Glomerular visceral epithelial cell (primary cell): Measurements from ENCODE around the gene AR.

Source experiments
- DNase-seq: peaks from one replicate; pipeline ENCODE4 v3.0.0-alpha.2; 2016; ENCODE audit errors: extremely low spot score

Gene AR

GRCh38 chrX:67724359-67725110 is 180.7 kb downstream of the AR start:
- no peak for DNase-seq

DNA sequence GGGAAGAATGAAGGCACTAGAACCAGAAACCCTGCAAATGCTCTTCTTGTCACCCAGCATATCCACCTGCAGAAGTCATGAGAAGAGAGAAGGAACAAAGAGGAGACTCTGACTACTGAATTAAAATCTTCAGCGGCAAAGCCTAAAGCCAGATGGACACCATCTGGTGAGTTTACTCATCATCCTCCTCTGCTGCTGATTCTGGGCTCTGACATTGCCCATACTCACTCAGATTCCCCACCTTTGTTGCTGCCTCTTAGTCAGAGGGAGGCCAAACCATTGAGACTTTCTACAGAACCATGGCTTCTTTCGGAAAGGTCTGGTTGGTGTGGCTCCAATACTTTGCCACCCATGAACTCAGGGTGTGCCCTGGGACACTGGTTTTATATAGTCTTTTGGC is 181.7 kb downstream of the AR start:
- DNase-seq, result no peak

DNA sequence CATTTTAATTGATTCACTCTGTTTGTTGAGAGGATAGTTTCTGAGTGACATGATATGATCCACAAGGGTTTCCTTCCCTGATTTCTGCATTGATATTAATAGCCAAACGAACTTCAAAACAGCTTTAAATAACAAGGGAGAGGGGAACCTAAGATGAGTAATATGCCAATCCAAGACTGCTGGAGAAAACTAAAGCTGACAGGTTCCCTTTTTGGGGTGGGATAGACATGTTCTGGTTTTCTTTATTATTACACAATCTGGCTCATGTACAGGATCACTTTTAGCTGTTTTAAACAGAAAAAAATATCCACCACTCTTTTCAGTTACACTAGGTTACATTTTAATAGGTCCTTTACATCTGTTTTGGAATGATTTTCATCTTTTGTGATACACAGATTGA is 182.2 kb downstream of the AR start:
- no peak for DNase-seq

DNA sequence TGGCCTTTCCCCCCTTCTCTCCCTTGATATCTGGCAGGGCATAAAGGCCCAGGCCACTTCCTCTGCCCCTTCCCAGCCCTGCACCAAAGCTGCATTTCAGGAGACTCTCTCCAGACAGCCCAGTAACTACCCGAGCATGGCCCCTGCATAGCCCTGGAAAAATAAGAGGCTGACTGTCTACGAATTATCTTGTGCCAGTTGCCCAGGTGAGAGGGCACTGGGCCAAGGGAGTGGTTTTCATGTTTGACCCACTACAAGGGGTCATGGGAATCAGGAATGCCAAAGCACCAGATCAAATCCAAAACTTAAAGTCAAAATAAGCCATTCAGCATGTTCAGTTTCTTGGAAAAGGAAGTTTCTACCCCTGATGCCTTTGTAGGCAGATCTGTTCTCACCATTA is 183.8 kb downstream of the AR start:
- DNase-seq, result no peak

GRCh38 chrX:67730296-67730695 is 186.5 kb downstream of the AR start:
- DNase-seq, result no peak

DNA sequence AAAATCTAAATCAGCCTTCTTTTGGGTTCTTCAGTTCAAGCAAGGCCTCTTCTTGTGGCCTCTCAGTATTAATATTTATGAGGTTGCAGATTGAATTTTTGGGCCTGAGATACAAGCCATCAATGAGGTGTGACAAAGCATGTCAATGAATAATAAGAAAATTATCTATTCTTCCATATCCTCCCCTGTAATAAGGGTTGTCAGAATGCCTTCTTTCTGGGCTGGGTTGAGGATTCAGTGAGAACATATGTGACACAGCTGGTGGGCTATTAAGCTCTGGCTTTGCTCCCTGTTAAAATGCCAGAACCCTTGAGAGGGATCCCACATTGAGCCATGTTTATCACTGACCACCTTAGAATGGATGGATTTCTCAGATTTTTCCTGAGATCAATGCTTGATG is 187.2 kb downstream of the AR start:
- no peak for DNase-seq

DNA sequence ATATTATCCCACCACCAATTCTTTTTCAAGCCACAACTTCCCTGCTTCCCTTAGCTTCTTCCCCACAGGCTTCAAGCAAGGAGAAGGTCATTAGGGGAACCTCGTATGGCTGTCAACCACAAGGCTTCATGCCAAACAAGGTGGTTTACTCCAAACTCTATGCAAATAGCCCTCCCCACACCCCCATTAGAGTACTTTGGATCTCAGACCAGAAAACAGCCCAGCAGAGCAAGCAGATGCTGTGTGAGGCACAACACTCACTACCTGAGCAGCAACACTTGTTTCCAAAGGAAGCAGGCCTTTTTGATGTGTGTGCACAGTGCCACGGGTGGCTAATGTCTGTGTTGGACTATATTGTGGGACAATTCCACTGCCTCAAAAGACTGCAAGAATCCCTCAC is 189.0 kb downstream of the AR start:
- DNase-seq, result no peak

DNA sequence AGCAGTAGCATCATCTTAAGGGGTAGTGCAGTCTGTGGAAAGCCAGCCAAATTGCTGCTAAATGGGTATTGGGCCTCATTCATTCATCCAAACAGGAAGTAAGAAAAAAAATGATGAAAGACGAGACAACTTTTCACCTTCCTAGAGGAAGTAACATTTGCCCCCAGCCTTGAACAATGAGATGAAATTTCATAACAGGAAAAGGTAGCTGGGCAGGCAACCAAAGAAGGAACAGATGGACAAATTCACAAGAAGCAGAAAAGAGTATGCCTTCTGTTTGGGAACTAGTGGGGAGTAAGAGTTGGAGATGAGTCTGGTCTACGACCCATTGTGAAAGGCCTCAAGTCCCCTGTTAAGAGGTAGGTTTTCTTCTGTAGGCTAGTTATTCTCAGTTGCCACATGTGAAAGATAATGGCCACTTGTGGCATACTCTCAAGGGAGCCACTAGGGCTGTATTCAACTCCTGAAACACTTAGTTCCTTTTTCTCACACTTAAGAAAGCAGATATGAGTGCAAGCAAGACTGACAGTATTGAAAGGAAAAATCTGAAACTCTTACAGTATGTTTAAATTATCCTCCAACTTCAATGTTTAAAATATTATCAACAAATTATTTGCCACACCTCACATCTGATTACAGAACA is 190.4 kb downstream of the AR start:
- DNase-seq, result no peak

DNA sequence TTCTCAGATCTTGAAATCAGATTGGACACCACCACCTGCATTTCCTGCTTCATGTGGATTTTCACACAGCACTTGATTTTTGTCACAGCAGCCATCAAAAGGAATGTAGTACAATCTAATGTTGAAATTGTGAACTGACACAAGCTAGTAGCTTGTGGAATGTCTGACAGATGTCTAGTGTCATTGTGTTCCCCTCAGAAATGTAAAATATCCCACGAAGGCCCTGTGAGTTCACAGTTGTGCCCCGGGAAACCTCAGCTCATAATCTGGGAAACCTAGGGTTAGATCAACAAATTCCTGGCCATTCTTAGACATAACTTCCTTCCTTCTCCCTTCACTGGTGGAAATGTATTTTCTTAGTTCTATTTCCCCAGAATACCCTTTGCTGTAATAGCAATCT is 205.7 kb downstream of the AR start:
- DNase-seq, result no peak

GRCh38 chrX:67750694-67751093 is 206.9 kb downstream of the AR start:
- DNase-seq, result no peak

DNA sequence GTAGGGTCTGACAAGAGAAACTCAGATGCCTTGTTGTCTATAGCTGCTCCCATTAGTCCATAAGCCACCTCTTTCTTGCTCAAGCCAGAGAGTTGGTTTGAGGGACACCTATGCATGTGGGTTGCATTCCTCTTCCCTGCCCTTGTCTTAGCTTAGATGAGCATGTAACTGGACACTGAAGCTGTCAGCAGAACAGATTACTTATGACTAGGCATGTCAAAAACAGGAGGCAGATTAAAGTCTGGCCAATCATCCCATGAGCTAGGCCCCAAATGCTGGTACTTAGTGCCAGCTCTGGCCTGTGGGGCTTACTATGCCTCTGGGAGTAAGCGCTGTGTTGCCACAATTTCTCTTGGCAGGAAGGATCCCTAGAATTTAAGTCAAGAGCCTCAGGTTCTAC is 215.2 kb downstream of the AR start:
- DNase-seq, result no peak

DNA sequence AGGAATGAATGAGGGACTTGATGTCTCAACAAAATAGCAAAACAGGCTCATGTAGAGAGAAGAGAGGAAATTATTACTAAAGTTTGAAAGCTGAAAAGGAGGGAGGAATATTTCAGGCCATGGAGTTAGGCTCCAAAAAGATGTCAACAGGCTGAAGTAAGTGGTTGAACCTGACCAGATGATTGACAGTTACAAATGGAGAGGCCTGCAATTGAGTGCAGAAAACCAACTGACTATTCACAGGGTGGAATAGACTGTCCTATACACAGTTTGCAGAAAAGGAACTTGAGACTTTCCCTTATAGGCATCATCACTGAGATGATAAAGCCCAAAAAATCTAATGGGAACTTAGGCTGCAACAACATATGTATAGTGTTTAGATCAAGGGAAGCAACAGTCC is 233.3 kb downstream of the AR start:
- no peak for DNase-seq

GRCh38 chrX:67779099-67779498 is 235.3 kb downstream of the AR start:
- no peak for DNase-seq
